Stimulated activated naive B cell treated with anti-CD40 and anti-IgM and Interleukin-4, amounts not matched to agents 10 μg/mL and 1 μg/mL and 100 μg/mL, for 72 hours (primary cell): Measurements from ENCODE around the gene KRT15.
"Not testable (repeated sequence)": the region's sequence is repeated elsewhere in the genome, so short reads cannot be mapped to it uniquely, and the experiment has no call there.

Experiments
- ATAC-seq, 2 donors: fragments of 150-1000 bp; cut with Tn5 transposase; replicated peaks; 2 replicates each; pipeline ENCODE4 v1.10.0; 2021; ENCODE audit warnings: moderate library complexity in 1 of 2
- DNase-seq: peaks from one replicate; pipeline ENCODE4 v3.0.0; 2021
- H3K27ac Mint-ChIP-seq: one replicate; pipeline ENCODE4 v1.8.0; 2022; ENCODE audit warnings: mild to moderate bottlenecking, mixed read lengths
- H3K27me3 Mint-ChIP-seq, 2 donors: one replicate each; pipeline ENCODE4 v1.8.0; 2022; ENCODE audit warnings: mixed read lengths in 2 of 2
- H3K36me3 Mint-ChIP-seq, 2 donors: one replicate each; pipeline ENCODE4 v1.8.0; 2022; ENCODE audit warnings: mixed read lengths in 2 of 2, mild to moderate bottlenecking in 1 of 2
- H3K4me1 Mint-ChIP-seq, 2 donors: one replicate each; pipeline ENCODE4 v1.8.0; 2022; ENCODE audit warnings: mixed read lengths in 2 of 2, mild to moderate bottlenecking in 1 of 2
- H3K4me3 Mint-ChIP-seq, 2 donors: one replicate each; pipeline ENCODE4 v1.8.0; 2022; ENCODE audit warnings: mild to moderate bottlenecking in 2 of 2, mixed read lengths in 2 of 2, moderate library complexity in 1 of 2
- H3K9me3 Mint-ChIP-seq, 2 donors: one replicate each; pipeline ENCODE4 v1.8.0; 2022; ENCODE audit warnings: mixed read lengths in 2 of 2, mild to moderate bottlenecking in 1 of 2

Gene KRT15

GRCh38 chr17:41548844-41549595 is 30.3 kb upstream of the KRT15 start:
- Mint-ChIP-seq H3K4me1 (peaks cover 20 to 24% of the 10 kb centered on the region in 2 donors), H3K36me3 (peaks cover 6 to 10% of the 10 kb centered on the region in 2 donors), H3K9me3 (peaks cover 10 to 11% of the 10 kb centered on the region in 2 donors), H3K27me3 (peaks cover 49 to 62% of the 10 kb centered on the region in 2 donors), H3K27ac (no peak overlapping the region), H3K4me3 (peak overlapping the region; percentile 68 to 73)
- DNase-seq = peak; percentile 72
- peak; percentile 89 to 91 for ATAC-seq

- DNase-seq (peak; percentile 53), ATAC-seq (peak; percentile 70 to 80)
- H3K9me3 Mint-ChIP-seq = peaks cover 10 to 11% of the 10 kb centered on the region in 2 donors
- H3K27me3 Mint-ChIP-seq = peaks cover 41 to 54% of the 10 kb centered on the region in 2 donors
- peaks cover 20 to 24% of the 10 kb centered on the region in 2 donors for H3K4me1 Mint-ChIP-seq
- H3K4me3 Mint-ChIP-seq = peak overlapping the region; percentile 55 to 68
- peaks cover 6 to 10% of the 10 kb centered on the region in 2 donors for H3K36me3 Mint-ChIP-seq
- H3K27ac Mint-ChIP-seq = no peak overlapping the region
Measured at GRCh38 chr17:41547921-41548843, 29.5 kb upstream of the KRT15 start.

- Mint-ChIP-seq H3K36me3 (peaks cover 6 to 10% of the 10 kb centered on the region in 2 donors), H3K4me1 (peaks cover 20 to 24% of the 10 kb centered on the region in 2 donors), H3K27me3 (peaks cover 33 to 46% of the 10 kb centered on the region in 2 donors), H3K9me3 (peaks cover 10 to 11% of the 10 kb centered on the region in 2 donors), H3K27ac (no peak overlapping the region), H3K4me3 (peak overlapping the region in 1 of 2 donors; percentile 6)
- no peak for DNase-seq
- ATAC-seq = peak in 1 of 2 donors; percentile 3
Measured at GRCh38 chr17:41547378-41547841, 28.7 kb upstream of the KRT15 start.

- peaks cover 6 to 10% of the 10 kb centered on the region in 2 donors for H3K36me3 Mint-ChIP-seq
- peaks cover 30 to 44% of the 10 kb centered on the region in 2 donors for H3K27me3 Mint-ChIP-seq
- H3K4me1 Mint-ChIP-seq = peaks cover 20 to 24% of the 10 kb centered on the region in 2 donors
- ATAC-seq = no peak
- peaks cover 10 to 11% of the 10 kb centered on the region in 2 donors for H3K9me3 Mint-ChIP-seq
- no peak overlapping the region for H3K4me3 Mint-ChIP-seq
- H3K27ac Mint-ChIP-seq = no peak overlapping the region
- no peak for DNase-seq
Measured at GRCh38 chr17:41546819-41547218, 28.1 kb upstream of the KRT15 start.

GRCh38 chr17:41545829-41546410 is 27.2 kb upstream of the KRT15 start:
- peaks cover 10 to 11% of the 10 kb centered on the region in 2 donors for H3K9me3 Mint-ChIP-seq
- H3K4me1 Mint-ChIP-seq = peaks cover 20 to 24% of the 10 kb centered on the region in 2 donors
- no peak for ATAC-seq
- no peak overlapping the region for H3K27ac Mint-ChIP-seq
- H3K36me3 Mint-ChIP-seq = peaks cover 6 to 10% of the 10 kb centered on the region in 2 donors
- peaks cover 28 to 44% of the 10 kb centered on the region in 2 donors for H3K27me3 Mint-ChIP-seq
- DNase-seq = no peak
- no peak overlapping the region for H3K4me3 Mint-ChIP-seq

- Mint-ChIP-seq H3K4me1 (peaks cover 20 to 24% of the 10 kb centered on the region in 2 donors), H3K27me3 (peaks cover 28 to 44% of the 10 kb centered on the region in 2 donors), H3K27ac (no peak overlapping the region), H3K4me3 (no peak overlapping the region), H3K36me3 (peaks cover 6 to 10% of the 10 kb centered on the region in 2 donors), H3K9me3 (peaks cover 10 to 11% of the 10 kb centered on the region in 2 donors)
- ATAC-seq = no peak
- no peak for DNase-seq
Measured at GRCh38 chr17:41544935-41545334, 26.2 kb upstream of the KRT15 start.

GRCh38 chr17:41544491-41544892 is 25.8 kb upstream of the KRT15 start:
- no peak for DNase-seq

GRCh38 chr17:41542786-41543185 is 24.1 kb upstream of the KRT15 start:
- not testable (repeated sequence) for ATAC-seq, DNase-seq, H3K4me3 Mint-ChIP-seq, H3K27ac Mint-ChIP-seq, H3K4me1 Mint-ChIP-seq
- peaks cover 10 to 11% of the 10 kb centered on the region in 2 donors for H3K9me3 Mint-ChIP-seq
- H3K36me3 Mint-ChIP-seq = peaks cover 6 to 10% of the 10 kb centered on the region in 2 donors
- H3K27me3 Mint-ChIP-seq = peaks cover 27 to 37% of the 10 kb centered on the region in 2 donors

More at GRCh38 chr17:41544491-41544892, 25.8 kb upstream of the KRT15 start:
- peaks cover 28 to 42% of the 10 kb centered on the region in 2 donors for H3K27me3 Mint-ChIP-seq
- H3K36me3 Mint-ChIP-seq = peaks cover 6 to 10% of the 10 kb centered on the region in 2 donors
- no peak for ATAC-seq
- H3K27ac Mint-ChIP-seq = no peak overlapping the region
- H3K9me3 Mint-ChIP-seq = peaks cover 10 to 11% of the 10 kb centered on the region in 2 donors
- H3K4me3 Mint-ChIP-seq = no peak overlapping the region
- peaks cover 19 to 23% of the 10 kb centered on the region in 2 donors for H3K4me1 Mint-ChIP-seq

GRCh38 chr17:41542357-41542756 is 23.7 kb upstream of the KRT15 start:
- H3K36me3 Mint-ChIP-seq = peaks cover 6 to 8% of the 10 kb centered on the region in 2 donors
- no peak for ATAC-seq
- no peak overlapping the region for H3K4me3 Mint-ChIP-seq
- no peak for DNase-seq
- H3K27ac Mint-ChIP-seq = no peak overlapping the region
- peaks cover 27 to 37% of the 10 kb centered on the region in 2 donors for H3K27me3 Mint-ChIP-seq
- H3K4me1 Mint-ChIP-seq = peaks cover under 1 to 2% of the 10 kb centered on the region in 2 donors
- H3K9me3 Mint-ChIP-seq = peaks cover 8 to 9% of the 10 kb centered on the region in 2 donors

- Mint-ChIP-seq H3K36me3 (no peaks in the 10 kb centered on the region), H3K4me1 (no peaks in the 10 kb centered on the region), H3K9me3 (no peaks in the 10 kb centered on the region), H3K4me3 (no peak overlapping the region), H3K27ac (no peak overlapping the region), H3K27me3 (peaks cover 27 to 35% of the 10 kb centered on the region in 2 donors)
- ATAC-seq (no peak), DNase-seq (no peak)
Measured at GRCh38 chr17:41540921-41541625, 22.4 kb upstream of the KRT15 start.

GRCh38 chr17:41539979-41540701 is 21.4 kb upstream of the KRT15 start:
- H3K4me1 Mint-ChIP-seq = no peaks in the 10 kb centered on the region

GRCh38 chr17:41539071-41539492 is 20.4 kb upstream of the KRT15 start:
- Mint-ChIP-seq H3K36me3 (no peaks in the 10 kb centered on the region), H3K27me3 (peaks cover 34 to 42% of the 10 kb centered on the region in 2 donors), H3K9me3 (no peaks in the 10 kb centered on the region), H3K4me3 (no peak overlapping the region), H3K4me1 (no peaks in the 10 kb centered on the region), H3K27ac (no peak overlapping the region)
- no peak for ATAC-seq
- DNase-seq = no peak

More at GRCh38 chr17:41539979-41540701, 21.4 kb upstream of the KRT15 start:
- DNase-seq = no peak
- Mint-ChIP-seq H3K36me3 (no peaks in the 10 kb centered on the region), H3K9me3 (no peaks in the 10 kb centered on the region), H3K27ac (no peak overlapping the region), H3K27me3 (peaks cover 31 to 34% of the 10 kb centered on the region in 2 donors), H3K4me3 (no peak overlapping the region)
- ATAC-seq = no peak

GRCh38 chr17:41538565-41538991 is 19.9 kb upstream of the KRT15 start:
- no peaks in the 10 kb centered on the region for H3K9me3 Mint-ChIP-seq
- no peak overlapping the region for H3K4me3 Mint-ChIP-seq
- H3K4me1 Mint-ChIP-seq = no peaks in the 10 kb centered on the region
- no peak overlapping the region for H3K27ac Mint-ChIP-seq
- DNase-seq (no peak), ATAC-seq (no peak)
- no peaks in the 10 kb centered on the region for H3K36me3 Mint-ChIP-seq
- H3K27me3 Mint-ChIP-seq = peaks cover 38 to 42% of the 10 kb centered on the region in 2 donors
